Right hindlimb (tissue), 1 donor: ENCODE results near the gene GAREM1.
A peak's percentile ranks its signal among the peaks of the same experiment; 100 is the strongest.

Source experiments
- DNase-seq: peaks from one replicate; pipeline ENCODE4 v3.0.0-alpha.2; 2018

Gene GAREM1

GRCh38 chr18:32455361-32455760 lies 15.3 kb downstream of the GAREM1 start:
- no peak for DNase-seq

DNA sequence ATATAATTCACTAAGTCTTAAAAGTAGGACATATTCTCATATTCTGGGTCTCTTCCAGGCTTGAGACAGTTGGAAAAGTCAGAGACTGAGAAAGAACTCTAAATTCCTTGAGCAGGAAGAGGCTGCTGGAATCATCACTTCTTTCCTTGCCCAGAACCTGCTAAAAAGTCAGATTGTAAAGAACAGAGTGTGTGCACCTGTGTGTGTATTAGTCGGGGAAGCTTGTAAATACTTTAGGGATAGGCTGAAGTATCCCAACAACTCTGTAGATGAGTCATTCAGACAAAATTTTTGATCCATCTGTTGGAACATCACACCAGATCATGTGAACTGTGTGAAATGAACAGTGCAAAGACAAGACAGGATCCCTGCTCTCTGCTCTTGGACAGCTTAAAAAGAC lies 16.1 kb downstream of the GAREM1 start:
- no peak for DNase-seq

DNA sequence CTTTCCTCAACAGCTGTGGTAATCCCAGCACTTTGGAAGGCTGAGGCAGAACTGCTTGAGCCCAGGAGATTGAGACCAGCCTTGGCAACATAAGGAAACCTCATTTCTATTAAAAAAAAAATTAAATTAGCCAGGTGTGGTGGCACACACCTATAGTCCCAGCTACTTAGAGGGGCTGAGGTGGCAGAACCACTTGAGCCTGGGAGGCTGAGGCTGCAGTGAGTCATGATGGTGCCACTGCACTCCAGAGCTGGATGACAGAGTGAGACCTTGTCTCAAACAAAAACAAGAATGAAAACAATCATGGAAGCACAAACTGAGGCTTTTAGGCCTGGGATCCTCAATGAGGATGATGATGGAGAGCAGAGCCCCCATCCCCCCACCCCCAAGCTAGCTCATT lies 19.8 kb downstream of the GAREM1 start:
- no peak for DNase-seq

- no peak for DNase-seq
These were observed 20.5 kb downstream of the GAREM1 start for GRCh38 chr18:32450026-32450691.

DNA sequence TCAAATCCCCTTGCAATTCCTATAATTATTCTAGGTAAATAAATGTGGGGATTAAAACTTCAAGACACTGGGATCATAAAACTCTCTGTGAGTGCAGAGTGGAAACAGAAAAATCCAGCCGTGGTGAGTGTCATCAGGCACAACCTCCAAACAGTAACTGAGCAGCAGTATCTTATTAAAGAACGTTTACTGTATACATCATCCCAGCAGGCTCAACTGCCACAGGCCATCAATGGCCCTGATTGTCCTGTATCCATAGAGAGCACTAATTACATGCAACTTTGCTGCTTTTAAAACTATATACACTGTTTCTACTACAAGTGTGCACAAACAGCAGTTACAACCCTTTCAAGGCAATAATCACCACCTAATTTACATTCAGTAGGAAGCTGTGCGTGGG lies 23.9 kb downstream of the GAREM1 start:
- DNase-seq, result no peak

GRCh38 chr18:32445846-32446245 lies 24.8 kb downstream of the GAREM1 start:
- no peak for DNase-seq

DNA sequence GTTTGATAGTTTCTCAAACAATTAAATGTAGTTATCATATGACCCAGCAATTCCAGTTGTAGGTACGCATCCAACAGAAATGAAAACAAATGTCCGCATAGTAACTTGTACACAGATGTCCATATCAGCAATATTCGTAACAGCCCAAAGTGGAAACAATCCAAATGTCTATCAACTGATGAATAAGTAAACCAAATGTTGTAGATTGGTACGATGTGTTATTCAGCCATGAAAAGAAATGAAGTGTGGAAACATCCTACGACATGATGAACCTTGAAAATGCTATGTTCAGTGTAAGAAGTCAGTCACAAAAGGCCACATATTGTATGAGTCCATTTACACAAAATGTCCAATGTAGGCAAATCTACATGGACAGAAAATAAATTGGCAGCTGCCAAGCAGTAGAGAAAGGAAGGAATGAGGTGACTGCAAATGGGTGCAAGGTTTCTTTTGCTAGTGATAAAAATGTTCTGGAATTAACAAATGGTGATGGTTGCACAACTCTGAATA lies 26.9 kb downstream of the GAREM1 start:
- DNase-seq, result no peak

- no peak for DNase-seq
These were observed 27.5 kb downstream of the GAREM1 start for GRCh38 chr18:32443033-32443705.

DNA sequence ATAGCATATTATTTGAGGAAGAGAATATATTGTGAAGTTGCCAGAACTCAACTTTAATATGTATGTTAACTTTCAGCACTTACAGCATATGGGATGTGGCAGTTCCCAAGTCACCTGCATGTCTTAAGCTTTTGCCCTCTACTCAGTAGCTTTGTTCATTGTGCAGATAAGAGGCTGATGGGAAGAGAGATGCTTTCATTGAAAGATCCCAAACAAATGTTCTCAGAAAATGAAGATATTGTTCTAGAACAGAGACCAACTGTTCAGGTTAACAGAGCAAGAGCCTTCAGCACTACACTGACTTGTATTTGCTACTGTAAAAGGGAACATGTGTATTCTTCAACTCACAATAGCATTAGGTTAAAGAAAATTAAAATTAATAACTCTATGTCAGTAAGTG lies 28.1 kb downstream of the GAREM1 start:
- DNase-seq, result no peak

- DNase-seq, result peak; percentile 51
These were observed 29.1 kb downstream of the GAREM1 start for GRCh38 chr18:32441533-32441932.

- DNase-seq, result no peak
These were observed 30.2 kb downstream of the GAREM1 start for GRCh38 chr18:32440518-32440917.

- DNase-seq, result no peak
These were observed 30.9 kb downstream of the GAREM1 start for GRCh38 chr18:32439802-32440201.

GRCh38 chr18:32439241-32439640 lies 31.4 kb downstream of the GAREM1 start:
- DNase-seq, result no peak

DNA sequence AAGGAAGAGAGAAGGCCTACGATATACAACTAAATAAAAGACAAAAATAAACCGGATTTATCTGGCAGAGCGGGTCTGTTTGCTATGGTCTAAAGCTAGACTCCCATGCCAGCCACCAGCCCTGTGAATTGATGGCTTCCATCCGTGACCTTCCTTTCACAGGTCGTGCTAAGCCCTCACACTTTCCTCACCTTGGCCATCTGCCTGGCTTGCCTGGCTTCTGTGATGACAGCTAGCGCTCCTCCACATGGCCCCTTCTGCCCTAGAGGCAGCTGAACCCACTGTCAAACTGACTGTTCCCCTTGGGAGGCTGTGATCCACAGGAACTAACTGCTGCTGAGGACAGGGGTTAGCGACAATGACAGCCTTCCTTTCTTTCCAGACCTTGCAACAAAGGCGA lies 32.5 kb downstream of the GAREM1 start:
- no peak for DNase-seq

GRCh38 chr18:32437100-32437834 lies 33.4 kb downstream of the GAREM1 start:
- DNase-seq, result no peak

GRCh38 chr18:32435631-32436500 lies 34.8 kb downstream of the GAREM1 start:
- no peak for DNase-seq

- no peak for DNase-seq
These were observed 38.9 kb downstream of the GAREM1 start for GRCh38 chr18:32431753-32432152.

GRCh38 chr18:32429402-32429801 lies 41.3 kb downstream of the GAREM1 start:
- DNase-seq, result no peak

- DNase-seq, result no peak
These were observed 43.4 kb downstream of the GAREM1 start for GRCh38 chr18:32427084-32427900.

DNA sequence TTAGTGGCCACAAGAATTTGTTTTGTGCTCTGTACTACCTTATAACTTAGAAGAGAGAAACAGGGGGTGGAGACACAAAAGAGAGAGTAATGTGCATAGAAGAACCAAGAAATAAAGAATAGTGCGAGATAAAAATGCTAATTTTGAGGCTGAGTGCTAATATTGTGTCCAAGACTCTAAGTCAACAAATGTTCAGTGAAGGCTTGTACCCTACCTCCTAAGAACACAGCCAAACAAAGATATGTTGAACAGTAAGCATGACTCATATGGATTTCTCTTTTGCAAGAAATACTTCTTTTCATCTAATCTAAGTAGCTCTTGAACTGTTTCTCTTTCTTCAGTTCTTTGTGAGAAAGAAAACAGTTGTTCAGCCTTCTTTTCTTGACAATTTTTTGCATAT lies 45.2 kb downstream of the GAREM1 start:
- no peak for DNase-seq

DNA sequence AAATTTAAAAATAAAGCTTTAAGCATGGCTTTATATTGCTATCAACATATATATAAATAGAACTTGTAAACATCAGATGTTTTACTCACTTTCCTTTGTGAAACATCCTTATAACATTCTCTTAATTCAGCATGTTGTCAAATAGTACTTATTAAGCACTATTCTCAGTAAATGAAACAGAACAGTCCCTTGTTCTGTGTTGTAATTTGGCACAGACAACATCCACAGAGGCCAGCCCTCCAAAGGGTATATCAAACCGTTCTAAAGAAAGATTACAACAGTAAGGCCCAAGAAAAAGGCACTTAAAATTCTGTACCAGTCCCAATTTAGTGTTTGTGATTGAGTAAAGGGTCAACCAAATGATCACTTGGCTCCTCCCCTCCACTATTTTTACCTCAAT lies 46.0 kb downstream of the GAREM1 start:
- DNase-seq, result no peak
